GM19023 (cell line): ENCODE results near the gene SPEM1.

Experiments
- ATAC-seq: cut with Tn5 transposase; IDR thresholded peaks from one replicate; pipeline ENCODE4 v1.9.1; 2021; ENCODE audit warnings: mild to moderate bottlenecking, moderate library complexity; ENCODE audit not compliant: unreplicated experiment

Gene SPEM1

GRCh38 chr17:7419819-7420610, at the start of gene SPEM1:
Gene SPEM1 (plus strand): TSS chr17:7420324. CDS start chr17:7420385, 61 bp downstream.
- ATAC-seq: no peak

GRCh38 chr17:7370853-7371252, 49.3 kb upstream of the SPEM1 start:
- ATAC-seq: no peak

GRCh38 chr17:7374353-7374752, 45.8 kb upstream of the SPEM1 start:
- ATAC-seq: no peak

GRCh38 chr17:7379134-7379533, 41.0 kb upstream of the SPEM1 start:
- ATAC-seq: no peak

- no peak for ATAC-seq
Measured at GRCh38 chr17:7380321-7380720, 39.8 kb upstream of the SPEM1 start.

GRCh38 chr17:7380855-7381683, 39.1 kb upstream of the SPEM1 start, which contains the start of gene TNK1:
Gene TNK1 (plus strand): TSS chr17:7381089. CDS start chr17:7382927, 1,838 bp downstream.
- no peak for ATAC-seq

- ATAC-seq: no peak
Measured at GRCh38 chr17:7382901-7383300, 37.2 kb upstream of the SPEM1 start.

GRCh38 chr17:7383371-7383741, 36.8 kb upstream of the SPEM1 start:
- ATAC-seq: no peak

GRCh38 chr17:7383742-7384488, 36.2 kb upstream of the SPEM1 start:
- peak; percentile 70 for ATAC-seq

- no peak for ATAC-seq
Measured at GRCh38 chr17:7384489-7385081, 35.5 kb upstream of the SPEM1 start.

GRCh38 chr17:7388856-7389255, 31.3 kb upstream of the SPEM1 start:
- no peak for ATAC-seq

- ATAC-seq: no peak
Measured at GRCh38 chr17:7389924-7390910, 29.9 kb upstream of the SPEM1 start.

- no peak for ATAC-seq
Measured at GRCh38 chr17:7391307-7391706, 28.8 kb upstream of the SPEM1 start.

GRCh38 chr17:7392696-7393612, 27.2 kb upstream of the SPEM1 start:
- ATAC-seq: no peak

GRCh38 chr17:7393613-7394451, 26.3 kb upstream of the SPEM1 start:
- peak; percentile 40 for ATAC-seq

- peak; percentile 86 for ATAC-seq
Measured at GRCh38 chr17:7394452-7395191, 25.5 kb upstream of the SPEM1 start, which contains the start of gene PLSCR3. Gene PLSCR3 (minus strand): TSS chr17:7394525. CDS start chr17:7394110, 415 bp downstream.

- no peak for ATAC-seq
Measured at GRCh38 chr17:7396147-7396546, 24.0 kb upstream of the SPEM1 start.
